ENCODE measurements around the gene REG4.

GRCh38 chr1:119816407-119816806 is 5.1 kb upstream of the REG4 start:
- TF ChIP-seq CTCF (IDR thresholded peaks at IDR 0.05; ENCODE audit: insufficient read depth, low read length), result no peak
- TF ChIP-seq GABPA (IDR thresholded peaks at IDR 0.05; ENCODE audit: low read depth), result no peak
- TF ChIP-seq POLR2AphosphoS5 (IDR thresholded peaks at IDR 0.05; ENCODE audit: low read depth), result no peak
- no peak for TF ChIP-seq REST (IDR thresholded peaks at IDR 0.05; ENCODE audit: insufficient replicate concordance, low read depth)
- TF ChIP-seq SPI1 (IDR thresholded peaks at IDR 0.05; ENCODE audit: borderline replicate concordance, low read depth), result no peak

Measured in HL-60 (cell line).